Neural progenitor cell (in vitro differentiated cells): ENCODE measurements around the gene HOXC10.

ENCODE experiments used
- CTCF ChIP-seq: fragments of 200-600 bp; sonication (generic); IDR thresholded peaks from 2 replicates; pipeline ENCODE4 v1.5.1; 2017; ENCODE audit warnings: antibody characterized with exemption, mild to moderate bottlenecking
- EZH2 ChIP-seq: fragments of 200-600 bp; sonication (generic); IDR thresholded peaks from 2 replicates; pipeline ENCODE4 v1.6.1; 2017; ENCODE audit warnings: antibody characterized with exemption, mild to moderate bottlenecking, moderate library complexity

- TF ChIP-seq CTCF = no peak
- peak; percentile 4 for TF ChIP-seq EZH2
Measured at GRCh38 chr12:53949631-53950436, 35.1 kb upstream of the HOXC10 start.
